Panc1 (cell line): ENCODE measurements around the gene PDS5A. TPM values are rescaled to one million over a fixed set of nuclear protein-coding genes. Genes with fewer than 3 reads are reported as not detected.

Experiments used
- total RNA-seq: library from RNA; stranded (reverse); gene quantifications from one replicate; pipeline ENCODE4 v1.2.1, GENCODE V29; 2021; ENCODE audit not compliant: unreplicated experiment

PDS5A gene
- total RNA-seq, 1 experiment from 2014 or later: 69.2 TPM

Other genes with a start within 250 kb of the PDS5A start
- 8.5 TPM for gene N4BP2, start 78.9 kb upstream of the PDS5A start, total RNA-seq
- 1.2 TPM for gene RHOH, start 219.1 kb upstream of the PDS5A start, total RNA-seq